ENCODE data around the gene ZNF783.

GRCh38 chr7:149237502-149237901, 24.5 kb upstream of the ZNF783 start:
- TF ChIP-seq CTCF (IDR thresholded peaks at IDR 0.05; ENCODE audit: insufficient read depth, low read length, poor library complexity, severe bottlenecking) (no peak), EZH2phosphoT487 (conservative IDR thresholded peaks at IDR 0.05; ENCODE audit: low read length) (no peak)

All from SU-DHL-6 (cell line).